ENCODE measurements around the gene KCTD10.
"Not testable (repeated sequence)": the region's sequence is repeated elsewhere in the genome, so short reads cannot be mapped to it uniquely, and the experiment has no call there.

Gene KCTD10

DNA sequence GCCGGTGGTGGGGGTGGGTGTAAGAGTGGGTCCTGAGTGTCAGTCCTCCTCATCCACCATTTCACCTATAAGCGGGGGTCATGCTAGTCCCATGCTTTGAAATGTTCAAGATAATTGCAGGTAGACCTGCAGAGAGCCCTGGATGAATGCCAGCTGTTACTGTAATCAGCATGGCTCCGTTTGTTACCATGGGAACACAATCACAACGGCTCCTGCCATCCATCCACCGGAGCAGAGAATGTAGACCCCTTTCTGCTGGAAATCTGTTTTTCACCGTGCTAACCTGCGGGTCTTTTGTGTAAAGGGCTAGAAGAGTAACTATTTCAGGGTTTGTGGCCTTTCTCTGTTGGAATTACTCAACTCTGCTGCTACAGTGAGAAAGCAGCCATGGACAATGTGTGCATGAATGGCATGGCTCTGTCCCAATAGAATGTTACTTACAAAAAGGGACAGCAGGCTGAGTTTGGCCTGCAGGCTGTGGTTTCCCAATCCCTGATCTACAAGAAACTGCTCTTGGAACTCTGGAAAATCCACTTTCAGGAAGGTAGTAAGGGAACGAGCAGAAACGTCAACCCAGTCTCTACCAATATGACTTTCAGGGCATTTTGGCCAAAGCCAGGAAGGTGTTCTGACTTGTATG lies 36.1 kb downstream of the KCTD10 start:
- DNase-seq (ENCODE audit: low read depth): no peak
- H3K4me3 ChIP-seq (ENCODE audit: low read depth, low read length): no peak overlapping the region
- in situ Hi-C loops (cut with HindIII; ENCODE audit: low sequenced_read_pairs): no loop called here
- TF ChIP-seq, protein P1, sequence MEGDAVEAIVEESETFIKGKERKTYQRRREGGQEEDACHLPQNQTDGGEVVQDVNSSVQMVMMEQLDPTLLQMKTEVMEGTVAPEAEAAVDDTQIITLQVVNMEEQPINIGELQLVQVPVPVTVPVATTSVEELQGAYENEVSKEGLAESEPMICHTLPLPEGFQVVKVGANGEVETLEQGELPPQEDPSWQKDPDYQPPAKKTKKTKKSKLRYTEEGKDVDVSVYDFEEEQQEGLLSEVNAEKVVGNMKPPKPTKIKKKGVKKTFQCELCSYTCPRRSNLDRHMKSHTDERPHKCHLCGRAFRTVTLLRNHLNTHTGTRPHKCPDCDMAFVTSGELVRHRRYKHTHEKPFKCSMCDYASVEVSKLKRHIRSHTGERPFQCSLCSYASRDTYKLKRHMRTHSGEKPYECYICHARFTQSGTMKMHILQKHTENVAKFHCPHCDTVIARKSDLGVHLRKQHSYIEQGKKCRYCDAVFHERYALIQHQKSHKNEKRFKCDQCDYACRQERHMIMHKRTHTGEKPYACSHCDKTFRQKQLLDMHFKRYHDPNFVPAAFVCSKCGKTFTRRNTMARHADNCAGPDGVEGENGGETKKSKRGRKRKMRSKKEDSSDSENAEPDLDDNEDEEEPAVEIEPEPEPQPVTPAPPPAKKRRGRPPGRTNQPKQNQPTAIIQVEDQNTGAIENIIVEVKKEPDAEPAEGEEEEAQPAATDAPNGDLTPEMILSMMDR (IDR thresholded peaks at IDR 0.05; ENCODE audit: low read depth, low read length, missing control alignments): no peak

DNA sequence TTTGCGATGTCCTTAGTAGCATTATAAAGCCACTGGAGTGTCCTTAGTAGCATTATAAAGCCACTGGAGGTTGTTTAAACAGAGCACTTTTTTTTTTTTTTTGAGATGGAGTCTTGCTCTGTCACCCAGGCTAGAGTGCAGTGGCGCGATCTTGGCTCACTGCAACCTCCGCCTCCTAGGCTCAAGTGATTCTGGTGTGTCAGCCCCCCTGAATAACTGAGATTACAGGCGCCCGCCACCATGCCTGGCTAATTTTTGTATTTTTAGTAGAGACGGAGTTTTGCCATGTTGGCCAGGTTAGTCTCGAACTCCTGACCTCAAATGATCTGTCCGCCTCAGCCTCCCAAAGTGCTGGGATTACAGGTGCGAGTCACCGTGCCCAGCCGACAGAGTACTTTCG lies 37.1 kb downstream of the KCTD10 start:
- H3K4me3 ChIP-seq (ENCODE audit: low read depth, low read length); DNase-seq (ENCODE audit: low read depth); in situ Hi-C loops (cut with HindIII; ENCODE audit: low sequenced_read_pairs): not testable (repeated sequence)

DNA sequence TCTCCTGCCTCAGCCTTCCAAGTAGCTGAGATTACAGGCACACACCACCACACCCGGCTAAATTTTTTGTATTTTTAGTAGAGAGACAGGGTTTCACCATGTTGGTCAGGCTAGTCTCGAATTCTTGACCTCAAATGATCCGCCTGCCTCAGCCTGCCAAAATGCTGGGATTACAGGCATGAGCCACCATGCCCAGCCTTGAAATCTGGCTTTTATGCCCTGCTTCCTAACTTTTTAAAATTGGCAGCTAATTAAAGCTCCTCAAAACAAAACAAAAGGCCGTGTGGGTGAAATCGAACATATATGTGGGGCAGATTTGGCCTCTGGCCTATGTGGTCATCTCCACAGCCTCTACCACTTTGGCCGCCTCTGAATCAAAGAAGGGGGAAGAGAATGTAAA lies 37.9 kb downstream of the KCTD10 start:
- in situ Hi-C loops (cut with HindIII; ENCODE audit: low sequenced_read_pairs): no loop called here
- TF ChIP-seq, protein P1 (IDR thresholded peaks at IDR 0.05; ENCODE audit: low read depth, low read length, missing control alignments): no peak
- no peak for DNase-seq (ENCODE audit: low read depth)
- no peak overlapping the region for H3K4me3 ChIP-seq (ENCODE audit: low read depth, low read length)

DNA sequence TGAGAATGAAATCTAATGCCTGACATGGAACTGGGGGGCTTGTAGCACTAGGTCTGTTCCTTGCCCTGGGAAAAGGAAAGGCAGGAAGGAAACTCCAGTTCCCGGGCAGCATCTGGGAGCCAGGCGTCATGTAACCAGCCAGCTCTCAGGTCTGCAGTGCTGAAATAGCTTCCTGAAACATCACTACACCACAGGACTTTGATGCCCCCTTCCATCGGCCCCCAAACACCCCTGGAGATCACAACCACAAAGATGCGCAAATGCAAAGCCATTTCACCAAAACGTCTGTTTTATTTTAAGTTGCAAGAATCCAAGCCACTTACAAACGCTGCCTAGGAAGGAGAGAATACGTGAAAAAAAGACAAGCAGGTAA lies 40.9 kb downstream of the KCTD10 start:
- no peak for DNase-seq (ENCODE audit: low read depth)
- TF ChIP-seq, protein P1 (IDR thresholded peaks at IDR 0.05; ENCODE audit: low read depth, low read length, missing control alignments): no peak
- in situ Hi-C loops (cut with HindIII; ENCODE audit: low sequenced_read_pairs): no loop called here
- no peak overlapping the region for H3K4me3 ChIP-seq (ENCODE audit: low read depth, low read length)

DNA sequence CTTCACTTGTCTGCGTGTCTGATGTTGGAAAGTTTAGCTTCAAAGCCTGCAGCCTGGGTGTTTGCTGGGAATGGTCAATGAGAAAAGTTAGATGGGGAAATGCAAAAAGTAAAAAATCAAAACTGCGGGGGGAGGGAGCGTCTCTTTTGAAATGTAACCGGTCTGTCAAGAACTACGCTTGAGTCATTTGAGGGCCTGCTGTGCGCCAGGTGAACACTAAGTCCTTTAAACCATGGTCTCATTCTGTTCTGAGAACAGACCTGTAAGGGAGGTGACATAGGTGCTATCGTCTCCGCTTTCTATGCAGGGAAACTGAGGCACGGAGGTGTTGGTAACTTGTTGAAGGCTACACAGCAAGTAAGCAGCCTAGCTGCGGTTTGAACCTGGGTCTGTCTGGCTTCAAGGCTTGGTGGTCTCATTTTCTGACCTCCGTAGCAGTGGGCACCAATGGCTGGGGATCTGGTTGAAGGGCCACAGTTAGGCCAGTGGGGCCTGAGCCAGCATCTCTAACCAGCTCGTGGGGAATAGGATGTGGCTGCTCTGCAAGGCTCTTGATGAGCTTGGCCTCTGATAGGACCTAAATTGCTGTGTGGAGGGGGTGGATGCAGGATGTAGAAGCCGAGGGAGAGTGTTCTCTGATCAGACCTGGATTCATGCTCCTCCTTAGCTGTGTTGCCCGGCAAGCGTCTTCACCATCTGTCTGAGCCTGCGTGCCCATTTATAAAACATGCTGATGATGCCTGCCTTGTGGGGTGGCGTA lies 41.5 kb downstream of the KCTD10 start:
- in situ Hi-C loops (cut with HindIII; ENCODE audit: low sequenced_read_pairs): no loop called here
- DNase-seq (ENCODE audit: low read depth): no peak
- no peak overlapping the region for H3K4me3 ChIP-seq (ENCODE audit: low read depth, low read length)
- TF ChIP-seq, protein P1 (IDR thresholded peaks at IDR 0.05; ENCODE audit: low read depth, low read length, missing control alignments): no peak

- no peak overlapping the region for H3K4me3 ChIP-seq (ENCODE audit: low read depth, low read length)
- no peak for DNase-seq (ENCODE audit: low read depth)
- in situ Hi-C loops (cut with HindIII; ENCODE audit: low sequenced_read_pairs): no loop called here
- TF ChIP-seq, protein P1 (IDR thresholded peaks at IDR 0.05; ENCODE audit: low read depth, low read length, missing control alignments): no peak
These were observed 42.5 kb downstream of the KCTD10 start for GRCh38 chr12:109434582-109434981.

GRCh38 chr12:109433618-109434017 lies 43.5 kb downstream of the KCTD10 start:
- in situ Hi-C loops (cut with HindIII; ENCODE audit: low sequenced_read_pairs): no loop called here
- TF ChIP-seq, protein P1 (IDR thresholded peaks at IDR 0.05; ENCODE audit: low read depth, low read length, missing control alignments): peak; percentile 20

More at GRCh38 chr12:109433618-109434017, 43.5 kb downstream of the KCTD10 start:
- no peak overlapping the region for H3K4me3 ChIP-seq (ENCODE audit: low read depth, low read length)
- no peak for DNase-seq (ENCODE audit: low read depth)

Data from astrocyte of the cerebellum (primary cell).